AG10803 (cell line): ENCODE measurements around the gene DAGLB.

Experiments used
- DNase-seq: peaks from one replicate; pipeline ENCODE4 v3.0.0; 2010; ENCODE audit warnings: low read depth
- H3K4me3 ChIP-seq: 2 replicates; pipeline ENCODE4 v1.5.1; 2011; ENCODE audit warnings: mild to moderate bottlenecking, low read length, control low read depth
- TF ChIP-seq, protein P1 (sequence below): conservative IDR thresholded peaks from 2 replicates; pipeline ENCODE4 v1.5.1; 2011; ENCODE audit warnings: mild to moderate bottlenecking, low read length, control low read depth, inconsistent platforms

DAGLB gene

DNA sequence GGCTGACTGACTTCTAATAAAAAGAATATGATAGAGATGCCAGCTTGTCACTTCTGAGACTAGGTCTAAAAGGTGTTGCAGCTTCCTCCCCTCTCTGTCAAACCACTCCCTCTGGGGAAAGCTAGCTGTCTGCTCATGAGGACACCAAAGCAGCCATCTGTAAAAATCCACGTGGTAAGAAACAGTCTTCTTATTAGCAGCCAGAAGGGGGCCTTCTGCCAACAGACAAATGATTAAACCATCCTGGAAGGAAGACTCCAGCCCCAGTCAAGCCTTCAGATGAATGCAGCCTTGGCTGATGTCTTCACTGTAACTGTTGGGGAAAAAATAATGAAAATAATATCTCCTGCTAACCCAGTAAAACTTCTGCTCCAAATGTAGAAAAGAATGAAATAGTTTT is 41.9 kb upstream of the DAGLB start:
- TF ChIP-seq, protein P1, sequence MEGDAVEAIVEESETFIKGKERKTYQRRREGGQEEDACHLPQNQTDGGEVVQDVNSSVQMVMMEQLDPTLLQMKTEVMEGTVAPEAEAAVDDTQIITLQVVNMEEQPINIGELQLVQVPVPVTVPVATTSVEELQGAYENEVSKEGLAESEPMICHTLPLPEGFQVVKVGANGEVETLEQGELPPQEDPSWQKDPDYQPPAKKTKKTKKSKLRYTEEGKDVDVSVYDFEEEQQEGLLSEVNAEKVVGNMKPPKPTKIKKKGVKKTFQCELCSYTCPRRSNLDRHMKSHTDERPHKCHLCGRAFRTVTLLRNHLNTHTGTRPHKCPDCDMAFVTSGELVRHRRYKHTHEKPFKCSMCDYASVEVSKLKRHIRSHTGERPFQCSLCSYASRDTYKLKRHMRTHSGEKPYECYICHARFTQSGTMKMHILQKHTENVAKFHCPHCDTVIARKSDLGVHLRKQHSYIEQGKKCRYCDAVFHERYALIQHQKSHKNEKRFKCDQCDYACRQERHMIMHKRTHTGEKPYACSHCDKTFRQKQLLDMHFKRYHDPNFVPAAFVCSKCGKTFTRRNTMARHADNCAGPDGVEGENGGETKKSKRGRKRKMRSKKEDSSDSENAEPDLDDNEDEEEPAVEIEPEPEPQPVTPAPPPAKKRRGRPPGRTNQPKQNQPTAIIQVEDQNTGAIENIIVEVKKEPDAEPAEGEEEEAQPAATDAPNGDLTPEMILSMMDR = no peak
- no peak for DNase-seq
- H3K4me3 ChIP-seq = no peak overlapping the region

DNA sequence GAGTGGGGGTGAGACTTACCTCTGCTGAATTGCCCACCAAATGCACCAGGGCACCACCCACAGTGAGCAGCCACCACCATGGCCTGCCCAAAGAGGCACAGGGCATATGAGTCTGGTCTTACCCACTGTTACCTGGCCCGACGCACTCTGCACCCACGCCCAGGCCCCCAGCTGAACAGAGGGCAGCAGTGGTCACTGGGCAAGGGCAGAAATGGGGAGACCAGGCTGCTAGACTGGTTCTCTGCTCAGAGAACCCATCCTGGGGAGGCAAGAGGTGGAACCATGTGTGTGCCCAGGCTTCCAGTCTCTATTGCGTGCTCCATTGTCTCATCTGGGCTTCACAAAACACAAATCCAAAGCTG is 39.4 kb upstream of the DAGLB start:
- TF ChIP-seq, protein P1 = no peak
- DNase-seq = no peak

DNA sequence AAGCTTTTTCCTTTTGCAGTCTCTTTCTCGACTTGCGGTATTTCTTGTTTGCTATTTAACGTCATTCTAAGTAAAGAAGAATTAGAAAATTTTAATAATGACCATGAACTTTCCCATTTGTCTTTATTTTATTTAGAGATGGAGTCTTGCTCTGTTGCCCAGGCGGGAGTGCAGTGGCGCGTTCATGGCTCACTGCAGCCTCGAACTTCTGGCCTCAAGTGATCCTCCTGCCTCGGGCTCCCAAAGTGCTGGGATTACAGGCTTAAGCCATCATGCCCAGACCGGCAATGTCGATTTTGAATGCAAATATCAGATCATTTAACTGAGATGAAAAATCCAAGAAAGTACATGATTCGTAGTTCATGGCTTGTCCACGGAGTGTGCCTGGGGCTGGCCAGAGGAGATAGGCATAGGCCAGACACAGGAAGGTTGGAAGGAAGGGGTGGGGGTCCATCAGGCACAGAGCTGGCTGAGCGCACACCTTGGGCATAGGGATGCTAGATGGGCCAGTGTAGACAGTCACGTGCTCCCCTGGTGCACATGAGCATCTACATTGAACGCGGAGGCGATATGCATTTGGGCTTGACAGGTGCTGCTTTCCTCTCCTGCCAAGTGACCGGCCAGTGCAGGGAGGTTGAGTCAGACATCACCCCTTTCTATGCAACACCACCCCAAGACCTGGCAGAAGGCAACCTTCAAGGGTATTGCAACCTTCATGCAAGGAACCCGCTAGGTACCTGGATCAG is 38.9 kb upstream of the DAGLB start:
- H3K4me3 ChIP-seq = no peak overlapping the region
- no peak for DNase-seq
- TF ChIP-seq, protein P1 = no peak

More for the DNA sequence above, 39.4 kb upstream of the DAGLB start:
- H3K4me3 ChIP-seq = no peak overlapping the region

DNA sequence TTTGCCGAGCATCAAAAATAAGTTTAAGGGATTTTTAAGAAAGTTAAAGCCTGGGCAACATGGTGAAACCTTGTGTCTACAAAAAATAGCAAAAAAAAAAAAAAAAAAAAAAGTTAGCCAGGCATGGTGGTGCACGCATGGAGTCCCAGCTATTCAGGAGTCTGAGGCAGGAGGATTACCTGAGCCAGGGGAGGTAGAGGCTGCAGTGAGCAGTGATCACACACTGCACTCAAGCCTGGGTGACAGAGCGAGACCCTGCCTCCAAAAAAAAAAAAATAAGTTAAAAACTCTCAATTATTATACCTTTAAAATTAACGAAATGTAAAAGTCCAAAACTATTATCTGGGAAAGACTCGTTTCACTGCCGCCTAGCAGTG is 35.0 kb upstream of the DAGLB start:
- DNase-seq = no peak
- TF ChIP-seq, protein P1 = no peak
- H3K4me3 ChIP-seq = peak overlapping the region; percentile 91

DNA sequence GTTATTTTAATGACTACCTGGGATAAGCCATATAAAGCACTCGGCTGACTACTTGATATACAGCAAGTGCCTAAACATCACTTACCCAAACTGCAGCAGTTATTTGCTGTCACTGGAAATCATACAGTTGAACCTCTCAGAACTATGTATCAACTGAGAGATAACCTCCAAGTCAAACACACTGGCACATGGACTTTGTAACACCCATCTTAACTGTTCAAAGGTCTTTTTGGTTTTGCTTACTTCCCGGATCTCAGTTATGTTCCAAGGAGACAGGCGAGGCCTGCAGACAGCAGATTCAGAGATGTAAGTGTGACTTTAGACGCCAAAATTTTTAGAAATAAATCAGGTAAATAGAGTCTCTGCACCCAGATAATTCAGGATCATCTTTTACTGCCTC is 34.6 kb upstream of the DAGLB start:
- TF ChIP-seq, protein P1 = no peak
- peak overlapping the region; percentile 91 for H3K4me3 ChIP-seq
- DNase-seq = no peak

DNA sequence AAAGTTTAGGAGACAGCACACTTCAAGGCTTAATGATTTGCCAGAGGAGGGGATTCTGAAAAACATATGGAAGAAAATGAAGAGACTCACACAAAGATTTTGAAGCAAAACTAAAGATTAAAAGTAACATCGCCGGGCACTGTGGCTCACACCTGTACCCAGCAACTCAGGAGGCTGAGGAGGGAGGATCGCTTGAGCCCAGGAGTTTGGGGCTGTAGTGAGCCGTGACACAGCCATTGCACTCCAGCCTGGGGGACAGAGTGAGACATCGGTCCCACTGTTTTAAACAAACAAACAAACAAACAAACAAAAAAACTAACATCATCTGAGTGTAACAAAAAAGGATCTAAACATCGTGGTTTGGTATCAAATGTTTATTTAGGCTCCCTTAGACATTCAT is 33.7 kb upstream of the DAGLB start:
- TF ChIP-seq, protein P1 = no peak
- H3K4me3 ChIP-seq = peak overlapping the region; percentile 47
- DNase-seq = no peak

DNA sequence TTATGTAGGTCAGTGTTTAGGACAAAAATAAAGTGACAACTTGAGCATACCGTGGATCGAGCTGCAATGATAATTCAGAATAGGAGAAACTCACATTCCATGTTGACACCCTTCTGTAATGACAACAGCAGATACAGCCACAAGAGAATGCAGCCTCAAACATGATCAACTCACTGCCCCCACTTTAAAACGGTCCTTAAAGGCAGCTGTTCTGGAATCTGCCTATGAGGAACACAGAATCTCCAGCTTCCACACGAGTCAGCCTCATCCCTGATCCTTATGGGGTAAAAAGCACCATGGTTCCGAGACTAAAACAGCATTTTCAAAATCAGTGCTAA is 32.5 kb upstream of the DAGLB start:
- DNase-seq = peak; percentile 15
- H3K4me3 ChIP-seq = peak overlapping the region; percentile 22
- TF ChIP-seq, protein P1 = no peak
